HepG2 (cell line): ENCODE results near the gene SNAI3. TPM values are rescaled to one million over a fixed set of nuclear protein-coding genes. Genes with fewer than 3 reads are reported as not detected.

ENCODE experiments used
- ATAC-seq: fragments of 200-7000 bp; cut with Tn5 transposase; 3 replicates; pipeline ENCODE4 v1.9.1; 2020; ENCODE audit warnings: mild to moderate bottlenecking, moderate library complexity
- BruUV-seq: library from RNA; stranded (reverse); fragments of 400-500 nt; replicated peaks from 2 replicates; lab custom pipeline; 2021; lab: Mats Ljungman, UMichigan
- CTCF ChIA-PET: fragments of 300-600 bp; formaldehyde crosslinking; extraction: SDS; loops from one replicate; lab custom pipeline; 2021; ENCODE audit warnings: low total read pairs, inconsistent platforms, low intra/inter-chr PET ratio; lab: Yijun Ruan, JAX
- POLR2A ChIA-PET: fragments of 350-600 bp; sonication (Branson Sonifier 250); formaldehyde crosslinking; loops from one replicate; lab custom pipeline; 2020; ENCODE audit warnings: antibody characterized with exemption, inconsistent platforms; lab: Yijun Ruan, JAX
- DNase-seq: peaks from one replicate; pipeline ENCODE4 v3.0.0-alpha.2; 2015; ENCODE audit warnings: low spot score
- FAIRE-seq: peaks from 3 replicates; lab custom pipeline; 2011; peaks lifted over from hg19 to GRCh38; lab: Jason Lieb, UNC
- H2AFZ ChIP-seq: one replicate; pipeline ENCODE4 v1.6.1; 2011; ENCODE audit warnings: low read length, inconsistent platforms
- H3K27ac ChIP-seq: fragments of 300-600 bp; 3 replicates; pipeline ENCODE4 v1.8.0; 2011; ENCODE audit warnings: mixed run types, mild to moderate bottlenecking, mixed read lengths, low read length, inconsistent platforms; ENCODE audit not compliant: insufficient read depth; ENCODE audit errors: extremely low read length
- H3K27me3 ChIP-seq, 2 experiments: fragments of 200-600 bp in 1 of 2; 2 replicates in 1 of 2; 3 replicates in 1 of 2; pipeline versions ENCODE4 v1.6.0 to v1.8.0; 2011; ENCODE audit warnings: low read length in 2 of 2, mild to moderate bottlenecking in 2 of 2, moderate library complexity in 2 of 2, inconsistent platforms in 1 of 2; ENCODE audit not compliant: insufficient read depth in 2 of 2, control insufficient read depth in 1 of 2
- H3K36me3 ChIP-seq, 2 experiments: fragments of 200-600 bp in 1 of 2; replicated peaks in 1 of 2; 2 replicates in 1 of 2; 3 replicates in 1 of 2; pipeline versions ENCODE4 v1.5.1 to v1.8.0; 2011; ENCODE audit warnings: low read length in 2 of 2, inconsistent platforms in 1 of 2; ENCODE audit not compliant: insufficient read depth in 2 of 2, control insufficient read depth in 1 of 2
- H3K4me1 ChIP-seq: 2 replicates; pipeline ENCODE4 v1.5.1; 2012; ENCODE audit warnings: low read length, inconsistent platforms; ENCODE audit not compliant: insufficient read depth
- H3K4me2 ChIP-seq: 2 replicates; pipeline ENCODE4 v1.6.0; 2011; ENCODE audit warnings: low read depth, low read length, inconsistent platforms
- H3K4me3 ChIP-seq, 3 experiments: fragments of 200-600 bp in 1 of 3; sonication (generic), shearing (Covaris generic) in 1 of 3; replicated peaks in 1 of 3; 2 replicates each; pipeline ENCODE4 v1.5.1; 2011 to 2016; ENCODE audit warnings: low read length in 3 of 3, inconsistent platforms in 2 of 3, low read depth in 2 of 3, mild to moderate bottlenecking in 2 of 3, control low read depth in 1 of 3, mixed read lengths in 1 of 3; ENCODE audit not compliant: insufficient read depth in 1 of 3
- H3K79me2 ChIP-seq: one replicate; pipeline ENCODE4 v1.6.1; 2011; ENCODE audit warnings: low read length, inconsistent platforms; ENCODE audit not compliant: insufficient read depth
- H3K9ac ChIP-seq: 2 replicates; pipeline ENCODE4 v1.6.0; 2011; ENCODE audit warnings: mild to moderate bottlenecking, low read depth, low read length, inconsistent platforms; ENCODE audit not compliant: insufficient read depth
- H3K9me3 ChIP-seq: 2 replicates; pipeline ENCODE4 v1.5.1; 2012; ENCODE audit warnings: mild to moderate bottlenecking, low read length
- H4K20me1 ChIP-seq: 2 replicates; pipeline ENCODE4 v1.6.0; 2011; ENCODE audit warnings: inconsistent platforms, mild to moderate bottlenecking, low read length, moderate library complexity; ENCODE audit not compliant: insufficient read depth
- HOXA3 ChIP-seq: sonication (generic); formaldehyde crosslinking; IDR thresholded peaks from 2 replicates; pipeline ENCODE4 v1.5.0; 2020; ENCODE audit warnings: missing genetic modification reagents
- MIER2 ChIP-seq: IDR thresholded peaks from 2 replicates; pipeline ENCODE4 v1.6.1; 2016; ENCODE audit warnings: missing biosample characterization, missing genetic modification reagents
- SAP130 ChIP-seq: IDR thresholded peaks from 2 replicates; pipeline ENCODE4 v1.6.1; 2016; ENCODE audit warnings: low read depth
- SMAD1 ChIP-seq: sonication (generic); formaldehyde crosslinking; IDR thresholded peaks from 2 replicates; pipeline ENCODE4 v1.4.0; 2020; ENCODE audit warnings: missing genetic modification reagents, low read depth, mild to moderate bottlenecking, borderline replicate concordance
- ZBTB8A ChIP-seq: sonication (generic); formaldehyde crosslinking; IDR thresholded peaks from 2 replicates; pipeline ENCODE4 v1.4.0; 2020; ENCODE audit warnings: mild to moderate bottlenecking, low read depth, missing genetic modification reagents, borderline replicate concordance
- ZKSCAN5 ChIP-seq: sonication (generic); formaldehyde crosslinking; IDR thresholded peaks from 2 replicates; pipeline ENCODE4 v1.5.1; 2020; ENCODE audit warnings: mild to moderate bottlenecking, missing genetic modification reagents
- ZNF282 ChIP-seq: fragments of 450-650 bp; IDR thresholded peaks from 2 replicates; pipeline ENCODE4 v1.6.1; 2018; ENCODE audit not compliant: partially characterized antibody
- ZNF343 ChIP-seq: sonication (generic); formaldehyde crosslinking; IDR thresholded peaks from 2 replicates; pipeline ENCODE4 v1.4.0; 2020; ENCODE audit warnings: mild to moderate bottlenecking, missing genetic modification reagents
- ZNF570 ChIP-seq: sonication (generic); formaldehyde crosslinking; IDR thresholded peaks from 2 replicates; pipeline ENCODE4 v1.4.0; 2020; ENCODE audit warnings: mild to moderate bottlenecking, missing genetic modification reagents, borderline replicate concordance
- ZNF790 ChIP-seq: sonication (generic); formaldehyde crosslinking; IDR thresholded peaks from 2 replicates; pipeline ENCODE4 v1.8.0; 2022; ENCODE audit warnings: missing genetic modification reagents, mild to moderate bottlenecking, borderline replicate concordance
- ZSCAN21 ChIP-seq: sonication (generic); formaldehyde crosslinking; IDR thresholded peaks from 2 replicates; pipeline ENCODE4 v1.8.0; 2022; ENCODE audit warnings: mild to moderate bottlenecking, missing genetic modification reagents, moderate library complexity, borderline replicate concordance
- WGBS: methylation state at CpG from one replicate; pipeline ENCODE4 v1.1.6; 2017; ENCODE audit warnings: low lambda C conversion rate; 5-methylcytosine and 5-hydroxymethylcytosine counted together
- in situ Hi-C: cut with HindIII; loops from 2 replicates; pipeline ENCODE4 v1.10.0; 2017; ENCODE audit warnings: low pct_unique_long_range_greater_than_20kb; ENCODE audit not compliant: extremely low pct_ligation_motif_present
- intact Hi-C: fragments of 100-400 bp; cut with micrococcal nuclease; formaldehyde crosslinking; loops from one replicate; pipeline ENCODE4 v1.10.0; 2022; ENCODE audit not compliant: unreplicated experiment
- polyA plus RNA-seq, 8 experiments: library from polyadenylated mRNA; depleted of rRNA in 3 of 8; stranded (reverse) in 7 of 8; unstranded in 1 of 8; fragments of >200 nt; fragmentation: Illumina TruSeq in 4 of 8; extraction: Trizol in 4 of 8; gene quantifications; 2 replicates each; pipeline versions ENCODE4 v1.2.1 to v1.2.3, GENCODE V29; 2011 to 2016; ENCODE audit warnings: low read depth in 4 of 8, missing spikeins in 1 of 8, mixed read lengths in 1 of 8; ENCODE audit not compliant: insufficient read depth in 1 of 8
- total RNA-seq, 5 experiments: library from RNA; depleted of rRNA; stranded (reverse); fragments of >200 nt; fragmentation: Illumina TruSeq; extraction: Trizol; gene quantifications; 2 replicates each; pipeline ENCODE4 v1.2.3, GENCODE V29; 2016; ENCODE audit warnings: low read depth in 1 of 5
- TF ChIP-seq, protein P1 (sequence below): sonication (generic); formaldehyde crosslinking; IDR thresholded peaks from one replicate; pipeline ENCODE4 v1.5.1; 2020; ENCODE audit warnings: mild to moderate bottlenecking, missing genetic modification reagents; ENCODE audit errors: not compliant biosample characterization
- TF ChIP-seq, protein P2 (sequence below): IDR thresholded peaks from 2 replicates; pipeline ENCODE4 v1.6.1; 2016; ENCODE audit warnings: low read depth, borderline replicate concordance

SNAI3 gene
- total and polyA plus RNA-seq, 2 of the 13 experiments (the other 11 are each of a cell fraction or from before 2014, with no cell fraction given) = 0.09 to 0.18 TPM

DNA sequence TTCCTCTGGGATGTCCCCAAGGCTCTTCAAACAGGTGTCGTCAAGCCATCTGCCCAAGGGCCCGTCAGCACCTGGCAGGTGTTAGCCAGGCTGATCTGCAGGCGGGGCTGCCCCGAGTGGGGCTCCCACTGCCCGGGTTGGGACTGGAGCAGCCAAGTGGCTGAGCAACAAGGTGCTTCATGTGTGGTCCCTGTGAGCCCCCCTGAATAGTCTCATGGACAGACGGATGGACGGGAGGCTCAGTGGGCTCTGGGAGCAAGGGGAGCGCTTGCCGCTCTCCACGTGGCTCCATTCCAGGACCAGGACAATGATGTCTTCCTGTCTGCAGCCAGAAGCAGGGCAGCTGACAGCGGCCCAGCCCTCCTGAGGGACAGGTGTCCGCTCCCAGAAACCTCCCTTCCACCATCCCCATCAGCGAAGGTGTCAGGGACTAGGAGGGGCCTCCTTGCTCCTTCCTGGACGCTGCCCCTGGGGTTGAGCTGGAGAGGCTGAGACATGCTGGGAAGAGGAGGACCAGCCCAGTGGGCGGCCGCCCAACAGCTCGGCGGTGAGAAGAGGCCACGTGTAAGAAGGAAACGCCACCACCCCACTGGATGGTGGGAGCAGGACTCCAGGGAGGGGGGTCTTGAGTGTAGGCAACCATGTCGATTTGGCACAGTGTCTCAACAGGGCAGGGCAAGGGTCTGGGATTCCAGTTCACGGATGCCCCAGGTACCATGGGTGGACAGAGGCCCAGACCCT is 9.6 kb downstream of the SNAI3 start:
- Histone ChIP-seq H3K4me3 (no peak overlapping the region), H3K4me1 (peaks cover 30% of the 10 kb centered on the region), H3K79me2 (no peaks in the 10 kb centered on the region), H3K27me3 (peaks cover 5 to 15% of the 10 kb centered on the region in 2 experiments; a peak in 4 of 5 replicates), H3K9ac (no peak overlapping the region), H2AFZ (no peak overlapping the region), H3K36me3 (no peaks in the 10 kb centered on the region; a peak in 1 of 5 replicates), H4K20me1 (peaks cover 5% of the 10 kb centered on the region; the same call in 1 of the 2 replicates), H3K27ac (no peak overlapping the region), H3K9me3 (no peaks in the 10 kb centered on the region), H3K4me2 (no peak overlapping the region)
- WGBS = 86% methylated on average over 13 of the region's 22 CpGs
- DNase-seq (no peak), ATAC-seq (no peak), FAIRE-seq (no peak)
- intact Hi-C loops (no loop called here), in situ Hi-C loops (no loop called here)
- CTCF ChIA-PET = no interaction called here
- no TSS peak for BruUV-seq
- POLR2A ChIA-PET = no interaction called here
- no peak for TF ChIP-seq ZKSCAN5 (CRISPR knock-in tag)
- TF ChIP-seq HOXA3 (CRISPR knock-in tag) = 0 out of 2 replicates have a peak, but pooled peaks have one; percentile 6
- TF ChIP-seq, protein P1, sequence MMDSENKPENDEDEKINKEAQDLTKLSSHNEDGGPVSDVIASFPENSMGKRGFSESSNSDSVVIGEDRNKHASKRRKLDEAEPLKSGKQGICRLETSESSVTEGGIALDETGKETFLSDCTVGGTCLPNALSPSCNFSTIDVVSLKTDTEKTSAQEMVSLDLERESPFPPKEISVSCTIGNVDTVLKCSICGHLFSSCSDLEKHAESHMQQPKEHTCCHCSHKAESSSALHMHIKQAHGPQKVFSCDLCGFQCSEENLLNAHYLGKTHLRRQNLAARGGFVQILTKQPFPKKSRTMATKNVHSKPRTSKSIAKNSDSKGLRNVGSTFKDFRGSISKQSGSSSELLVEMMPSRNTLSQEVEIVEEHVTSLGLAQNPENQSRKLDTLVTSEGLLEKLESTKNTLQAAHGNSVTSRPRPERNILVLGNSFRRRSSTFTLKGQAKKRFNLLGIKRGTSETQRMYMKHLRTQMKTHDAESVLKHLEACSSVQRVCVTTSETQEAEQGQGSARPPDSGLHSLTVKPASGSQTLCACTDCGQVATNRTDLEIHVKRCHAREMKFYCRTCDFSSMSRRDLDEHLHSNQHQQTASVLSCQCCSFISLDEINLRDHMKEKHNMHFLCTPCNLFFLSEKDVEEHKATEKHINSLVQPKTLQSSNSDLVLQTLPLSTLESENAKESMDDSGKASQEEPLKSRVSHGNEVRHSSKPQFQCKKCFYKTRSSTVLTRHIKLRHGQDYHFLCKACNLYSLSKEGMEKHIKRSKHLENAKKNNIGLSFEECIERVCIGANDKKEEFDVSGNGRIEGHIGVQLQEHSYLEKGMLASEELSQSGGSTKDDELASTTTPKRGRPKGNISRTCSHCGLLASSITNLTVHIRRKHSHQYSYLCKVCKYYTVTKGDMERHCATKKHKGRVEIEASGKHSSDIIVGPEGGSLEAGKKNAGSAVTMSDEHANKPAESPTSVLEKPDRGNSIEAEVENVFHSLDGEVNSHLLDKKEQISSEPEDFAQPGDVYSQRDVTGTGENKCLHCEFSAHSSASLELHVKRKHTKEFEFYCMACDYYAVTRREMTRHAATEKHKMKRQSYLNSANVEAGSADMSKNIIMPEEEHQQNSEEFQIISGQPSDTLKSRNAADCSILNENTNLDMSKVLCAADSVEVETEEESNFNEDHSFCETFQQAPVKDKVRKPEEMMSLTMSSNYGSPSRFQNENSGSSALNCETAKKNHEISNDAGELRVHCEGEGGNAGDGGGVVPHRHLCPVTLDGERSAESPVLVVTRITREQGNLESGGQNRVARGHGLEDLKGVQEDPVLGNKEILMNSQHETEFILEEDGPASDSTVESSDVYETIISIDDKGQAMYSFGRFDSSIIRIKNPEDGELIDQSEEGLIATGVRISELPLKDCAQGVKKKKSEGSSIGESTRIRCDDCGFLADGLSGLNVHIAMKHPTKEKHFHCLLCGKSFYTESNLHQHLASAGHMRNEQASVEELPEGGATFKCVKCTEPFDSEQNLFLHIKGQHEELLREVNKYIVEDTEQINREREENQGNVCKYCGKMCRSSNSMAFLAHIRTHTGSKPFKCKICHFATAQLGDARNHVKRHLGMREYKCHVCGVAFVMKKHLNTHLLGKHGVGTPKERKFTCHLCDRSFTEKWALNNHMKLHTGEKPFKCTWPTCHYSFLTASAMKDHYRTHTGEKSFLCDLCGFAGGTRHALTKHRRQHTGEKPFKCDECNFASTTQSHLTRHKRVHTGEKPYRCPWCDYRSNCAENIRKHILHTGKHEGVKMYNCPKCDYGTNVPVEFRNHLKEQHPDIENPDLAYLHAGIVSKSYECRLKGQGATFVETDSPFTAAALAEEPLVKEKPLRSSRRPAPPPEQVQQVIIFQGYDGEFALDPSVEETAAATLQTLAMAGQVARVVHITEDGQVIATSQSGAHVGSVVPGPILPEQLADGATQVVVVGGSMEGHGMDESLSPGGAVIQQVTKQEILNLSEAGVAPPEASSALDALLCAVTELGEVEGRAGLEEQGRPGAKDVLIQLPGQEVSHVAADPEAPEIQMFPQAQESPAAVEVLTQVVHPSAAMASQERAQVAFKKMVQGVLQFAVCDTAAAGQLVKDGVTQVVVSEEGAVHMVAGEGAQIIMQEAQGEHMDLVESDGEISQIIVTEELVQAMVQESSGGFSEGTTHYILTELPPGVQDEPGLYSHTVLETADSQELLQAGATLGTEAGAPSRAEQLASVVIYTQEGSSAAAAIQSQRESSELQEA (CRISPR knock-in tag) = no peak
- no peak for TF ChIP-seq ZSCAN21
- TF ChIP-seq SAP130 (CRISPR knock-in tag) = no peak
- TF ChIP-seq, protein P2, sequence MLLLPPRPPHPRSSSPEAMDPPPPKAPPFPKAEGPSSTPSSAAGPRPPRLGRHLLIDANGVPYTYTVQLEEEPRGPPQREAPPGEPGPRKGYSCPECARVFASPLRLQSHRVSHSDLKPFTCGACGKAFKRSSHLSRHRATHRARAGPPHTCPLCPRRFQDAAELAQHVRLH = no peak
- no peak for TF ChIP-seq SMAD1 (CRISPR knock-in tag)
- TF ChIP-seq MIER2 (CRISPR knock-in tag) = no peak
- TF ChIP-seq ZBTB8A (CRISPR knock-in tag) = no peak
- no peak for TF ChIP-seq ZNF570 (CRISPR knock-in tag)
- 0 out of 2 replicates have a peak, but pooled peaks have one; percentile 52 for TF ChIP-seq ZNF790 (CRISPR knock-in tag)
- no peak for TF ChIP-seq ZNF343 (CRISPR knock-in tag)
- no peak for TF ChIP-seq ZNF282
